HepG2 (cell line): Measurements from ENCODE around the gene DIP2C.

Experiments used
- ARID2 ChIP-seq: sonication (generic); formaldehyde crosslinking; IDR thresholded peaks from 2 replicates; pipeline ENCODE4 v1.8.1; 2022; ENCODE audit warnings: mild to moderate bottlenecking, missing genetic modification reagents, borderline replicate concordance
- DNMT1 ChIP-seq: sonication (generic); formaldehyde crosslinking; IDR thresholded peaks from 2 replicates; pipeline ENCODE4 v1.5.1; 2020; ENCODE audit warnings: mild to moderate bottlenecking, missing genetic modification reagents
- TF ChIP-seq, protein P1 (sequence below): sonication (generic); formaldehyde crosslinking; IDR thresholded peaks from 2 replicates; pipeline ENCODE4 v1.4.0; 2020; ENCODE audit warnings: missing genetic modification reagents, borderline replicate concordance
- TF ChIP-seq, protein P2 (sequence below): sonication (generic); formaldehyde crosslinking; IDR thresholded peaks from 2 replicates; pipeline ENCODE4 v1.4.0; 2020; ENCODE audit warnings: missing genetic modification reagents, mild to moderate bottlenecking, borderline replicate concordance

DNA sequence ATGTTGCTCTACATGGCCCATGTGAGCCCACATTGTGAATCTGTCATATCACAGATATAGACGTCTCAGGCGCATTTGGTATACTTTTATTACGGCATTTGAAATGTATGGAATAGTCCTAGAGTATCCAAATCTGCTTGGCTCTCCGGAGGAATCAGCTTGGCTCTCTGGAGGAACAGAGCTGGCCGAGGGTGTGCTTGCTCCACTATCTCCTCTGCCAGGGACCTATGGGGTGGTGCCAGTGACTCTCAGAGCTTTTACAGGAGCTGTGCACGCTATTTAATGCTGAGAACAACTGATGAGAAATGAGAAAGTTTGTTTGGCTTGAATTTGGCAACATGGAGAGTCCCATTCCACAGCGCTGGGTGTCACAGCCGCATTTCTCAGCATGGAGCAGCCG is 410.2 kb downstream of the DIP2C start:
- no peak for TF ChIP-seq ARID2
- TF ChIP-seq, protein P1, sequence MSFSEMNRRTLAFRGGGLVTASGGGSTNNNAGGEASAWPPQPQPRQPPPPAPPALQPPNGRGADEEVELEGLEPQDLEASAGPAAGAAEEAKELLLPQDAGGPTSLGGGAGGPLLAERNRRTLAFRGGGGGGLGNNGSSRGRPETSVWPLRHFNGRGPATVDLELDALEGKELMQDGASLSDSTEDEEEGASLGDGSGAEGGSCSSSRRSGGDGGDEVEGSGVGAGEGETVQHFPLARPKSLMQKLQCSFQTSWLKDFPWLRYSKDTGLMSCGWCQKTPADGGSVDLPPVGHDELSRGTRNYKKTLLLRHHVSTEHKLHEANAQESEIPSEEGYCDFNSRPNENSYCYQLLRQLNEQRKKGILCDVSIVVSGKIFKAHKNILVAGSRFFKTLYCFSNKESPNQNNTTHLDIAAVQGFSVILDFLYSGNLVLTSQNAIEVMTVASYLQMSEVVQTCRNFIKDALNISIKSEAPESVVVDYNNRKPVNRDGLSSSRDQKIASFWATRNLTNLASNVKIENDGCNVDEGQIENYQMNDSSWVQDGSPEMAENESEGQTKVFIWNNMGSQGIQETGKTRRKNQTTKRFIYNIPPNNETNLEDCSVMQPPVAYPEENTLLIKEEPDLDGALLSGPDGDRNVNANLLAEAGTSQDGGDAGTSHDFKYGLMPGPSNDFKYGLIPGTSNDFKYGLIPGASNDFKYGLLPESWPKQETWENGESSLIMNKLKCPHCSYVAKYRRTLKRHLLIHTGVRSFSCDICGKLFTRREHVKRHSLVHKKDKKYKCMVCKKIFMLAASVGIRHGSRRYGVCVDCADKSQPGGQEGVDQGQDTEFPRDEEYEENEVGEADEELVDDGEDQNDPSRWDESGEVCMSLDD, result no peak
- TF ChIP-seq, protein P2, sequence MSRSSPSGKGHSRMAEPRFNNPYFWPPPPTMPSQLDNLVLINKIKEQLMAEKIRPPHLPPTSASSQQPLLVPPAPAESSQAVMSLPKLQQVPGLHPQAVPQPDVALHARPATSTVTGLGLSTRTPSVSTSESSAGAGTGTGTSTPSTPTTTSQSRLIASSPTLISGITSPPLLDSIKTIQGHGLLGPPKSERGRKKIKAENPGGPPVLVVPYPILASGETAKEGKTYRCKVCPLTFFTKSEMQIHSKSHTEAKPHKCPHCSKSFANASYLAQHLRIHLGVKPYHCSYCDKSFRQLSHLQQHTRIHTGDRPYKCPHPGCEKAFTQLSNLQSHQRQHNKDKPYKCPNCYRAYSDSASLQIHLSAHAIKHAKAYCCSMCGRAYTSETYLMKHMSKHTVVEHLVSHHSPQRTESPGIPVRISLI (CRISPR knock-in tag), result no peak
- TF ChIP-seq DNMT1, result no peak
